ENCODE data around the gene LRP5. TPM values are rescaled to one million over a fixed set of nuclear protein-coding genes. Genes with fewer than 3 reads are reported as not detected.

Gene LRP5
- total and polyA plus RNA-seq, 10 donors = 3.9 to 21.8 (median 14.1) TPM

DNA sequence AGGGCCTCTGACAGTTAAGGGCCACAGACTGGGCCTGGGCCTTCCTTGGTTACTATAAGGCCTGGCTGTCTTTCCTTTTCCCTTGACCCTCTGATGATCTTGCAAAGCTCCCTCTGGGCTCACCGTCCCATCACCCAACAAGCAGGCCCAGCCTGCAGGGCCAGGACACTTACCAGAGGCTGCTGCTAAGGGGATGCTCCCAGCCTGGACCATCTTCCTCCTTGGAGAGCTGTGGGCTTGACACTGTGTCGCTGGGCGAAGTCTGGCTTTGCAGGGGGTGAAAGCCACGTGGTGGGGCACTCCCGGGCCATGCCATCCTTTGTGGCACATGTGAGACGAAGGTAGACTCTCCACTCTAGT lies 44.5 kb upstream of the LRP5 start:
- peaks cover 28 to 79% (median 61%) of the 10 kb centered on the region in 6 donors for H3K4me1 ChIP-seq
- 90 to 97% (median 95%) methylated on average over 6 of the region's 6 CpGs for WGBS, 5 donors
- no peaks in the 10 kb centered on the region for H3K27me3 ChIP-seq (replicated peaks in 1 of 7)
- no peak for TF ChIP-seq POLR2AphosphoS5 (IDR thresholded peaks at IDR 0.05)
- TF ChIP-seq POLR2A (IDR thresholded peaks at IDR 0.05) = no peak
- H3K36me3 ChIP-seq = peaks cover 0 to 51% (median 28%) of the 10 kb centered on the region in 6 donors
- no peak for DNase-seq
- intact Hi-C loops (cut with DNase I; ENCODE audit: low total_unique reads) = no loop called here
- H3K27ac ChIP-seq = peak overlapping the region in 4 of 8 donors; percentile 8 to 82 (median 77)
- H3K4me3 ChIP-seq = no peak overlapping the region
- H3K9me3 ChIP-seq = no peaks in the 10 kb centered on the region

DNA sequence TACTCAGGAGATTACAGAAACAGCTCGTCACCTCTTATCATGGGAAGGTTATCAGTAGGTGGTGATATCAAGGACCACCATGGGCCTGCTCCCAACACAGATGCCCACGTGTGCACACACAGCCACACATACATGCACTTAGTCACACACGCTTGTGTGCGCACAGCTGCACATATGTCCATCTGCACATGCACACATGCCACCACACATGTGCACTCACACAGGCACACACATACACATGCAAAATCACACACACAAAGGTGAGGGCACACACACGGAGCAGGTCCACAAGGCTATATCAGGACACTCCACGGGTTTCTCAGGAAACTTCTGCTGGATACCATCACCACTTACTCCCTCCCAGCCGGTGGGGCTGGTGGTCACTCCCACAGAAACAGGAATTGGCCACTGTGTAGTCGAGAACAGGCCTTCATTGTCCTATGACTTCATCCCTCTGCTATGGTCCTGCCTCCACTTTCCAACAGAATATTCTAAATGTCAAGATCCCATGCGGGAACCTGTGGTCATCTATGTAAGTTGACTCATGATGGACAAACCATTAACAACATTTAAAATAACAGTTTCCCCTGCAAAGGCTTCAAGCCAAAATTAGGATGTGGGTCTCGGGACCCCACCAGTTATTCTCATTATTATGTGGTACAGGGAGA lies 42.8 kb upstream of the LRP5 start:
- Histone ChIP-seq H3K4me1 (peaks cover 28 to 94% (median 71%) of the 10 kb centered on the region in 6 donors), H3K27ac (no peak overlapping the region), H3K36me3 (peaks cover 0 to 37% (median 17%) of the 10 kb centered on the region in 6 donors), H3K9me3 (no peaks in the 10 kb centered on the region), H3K4me3 (no peak overlapping the region), H3K27me3 (replicated peaks in 1 of 7) (no peaks in the 10 kb centered on the region)
- intact Hi-C loops (cut with DNase I; ENCODE audit: low total_unique reads) = no loop called here
- no peak for TF ChIP-seq POLR2AphosphoS5 (IDR thresholded peaks at IDR 0.05)
- TF ChIP-seq, protein P1, sequence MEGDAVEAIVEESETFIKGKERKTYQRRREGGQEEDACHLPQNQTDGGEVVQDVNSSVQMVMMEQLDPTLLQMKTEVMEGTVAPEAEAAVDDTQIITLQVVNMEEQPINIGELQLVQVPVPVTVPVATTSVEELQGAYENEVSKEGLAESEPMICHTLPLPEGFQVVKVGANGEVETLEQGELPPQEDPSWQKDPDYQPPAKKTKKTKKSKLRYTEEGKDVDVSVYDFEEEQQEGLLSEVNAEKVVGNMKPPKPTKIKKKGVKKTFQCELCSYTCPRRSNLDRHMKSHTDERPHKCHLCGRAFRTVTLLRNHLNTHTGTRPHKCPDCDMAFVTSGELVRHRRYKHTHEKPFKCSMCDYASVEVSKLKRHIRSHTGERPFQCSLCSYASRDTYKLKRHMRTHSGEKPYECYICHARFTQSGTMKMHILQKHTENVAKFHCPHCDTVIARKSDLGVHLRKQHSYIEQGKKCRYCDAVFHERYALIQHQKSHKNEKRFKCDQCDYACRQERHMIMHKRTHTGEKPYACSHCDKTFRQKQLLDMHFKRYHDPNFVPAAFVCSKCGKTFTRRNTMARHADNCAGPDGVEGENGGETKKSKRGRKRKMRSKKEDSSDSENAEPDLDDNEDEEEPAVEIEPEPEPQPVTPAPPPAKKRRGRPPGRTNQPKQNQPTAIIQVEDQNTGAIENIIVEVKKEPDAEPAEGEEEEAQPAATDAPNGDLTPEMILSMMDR (IDR thresholded peaks at IDR 0.05 in 8 of 11, conservative IDR thresholded peaks at IDR 0.05 in 3 of 11) = no peak
- no peak for TF ChIP-seq POLR2A (IDR thresholded peaks at IDR 0.05)
- WGBS, 5 donors = 72 to 89% (median 81%) methylated on average over 10 of the region's 10 CpGs
- no peak for DNase-seq

- intact Hi-C loops (cut with DNase I; ENCODE audit: low total_unique reads) = no loop called here
- Histone ChIP-seq H3K9me3 (no peaks in the 10 kb centered on the region), H3K27me3 (replicated peaks in 1 of 7) (no peaks in the 10 kb centered on the region), H3K36me3 (peaks cover 0 to 28% (median 17%) of the 10 kb centered on the region in 6 donors), H3K4me3 (peak overlapping the region in 6 of 8 donors; percentile 61 to 88 (median 66)), H3K27ac (peak overlapping the region in 6 of 8 donors; percentile 92 to 96 (median 94)), H3K4me1 (peaks cover 28 to 92% (median 68%) of the 10 kb centered on the region in 6 donors)
- no peak for DNase-seq
- 77 to 89% (median 80%) methylated on average over 8 of the region's 8 CpGs for WGBS, 5 donors
- no peak for TF ChIP-seq POLR2AphosphoS5 (IDR thresholded peaks at IDR 0.05)
- TF ChIP-seq, protein P1 (IDR thresholded peaks at IDR 0.05 in 8 of 11, conservative IDR thresholded peaks at IDR 0.05 in 3 of 11) = no peak
- TF ChIP-seq POLR2A (IDR thresholded peaks at IDR 0.05) = no peak
Observed at GRCh38 chr11:68270196-68271022, 42.0 kb upstream of the LRP5 start.

GRCh38 chr11:68271023-68271780 lies 41.2 kb upstream of the LRP5 start:
- peak; percentile 86 for DNase-seq
- peaks cover 0 to 20% (median 12%) of the 10 kb centered on the region in 6 donors for H3K36me3 ChIP-seq
- intact Hi-C loops (cut with DNase I; ENCODE audit: low total_unique reads) = no loop called here
- no peaks in the 10 kb centered on the region for H3K27me3 ChIP-seq (replicated peaks in 1 of 7)
- peak overlapping the region; percentile 91 to 96 (median 94) for H3K27ac ChIP-seq
- H3K9me3 ChIP-seq = no peaks in the 10 kb centered on the region
- 7 to 10% (median 7%) methylated on average over 23 of the region's 23 CpGs for whole genome bisulfite sequencing, 5 donors
- peaks cover 22 to 84% (median 60%) of the 10 kb centered on the region in 6 donors for H3K4me1 ChIP-seq
- H3K4me3 ChIP-seq = peak overlapping the region; percentile 56 to 88 (median 63)
- TF ChIP-seq POLR2AphosphoS5 (IDR thresholded peaks at IDR 0.05) (no peak), POLR2A (IDR thresholded peaks at IDR 0.05) (no peak)
- TF ChIP-seq, protein P1 (IDR thresholded peaks at IDR 0.05 in 8 of 11, conservative IDR thresholded peaks at IDR 0.05 in 3 of 11) = peak in 9 of 11 experiments; percentile 22 to 61 (median 45)
